PC-3 (cell line): Measurements from ENCODE around the gene PLPP3. TPM values are rescaled to one million over a fixed set of nuclear protein-coding genes. Genes with fewer than 3 reads are reported as not detected.
"Not testable (repeated sequence)": the region's sequence is repeated elsewhere in the genome, so short reads cannot be mapped to it uniquely, and the experiment has no call there.

ENCODE experiments used
- ATAC-seq: fragments of 200-7000 bp; cut with Tn5 transposase; 2 replicates; pipeline ENCODE4 v1.9.1; 2020; ENCODE audit warnings: mild to moderate bottlenecking, moderate library complexity
- BruUV-seq: library from RNA; stranded (reverse); fragments of 400-500 nt; replicated peaks from 2 replicates; lab custom pipeline; 2021; lab: Mats Ljungman, UMichigan
- CTCF ChIA-PET: fragments of 300-600 bp; sonication (Branson Sonifier 250); formaldehyde crosslinking; loops from one replicate; lab custom pipeline; 2022; ENCODE audit warnings: antibody characterized with exemption; lab: Charles Lee
- POLR2A ChIA-PET: fragments of 300-600 bp; sonication (Branson Sonifier 250); formaldehyde crosslinking; loops from one replicate; lab custom pipeline; 2022; ENCODE audit warnings: antibody characterized with exemption; ENCODE audit not compliant: unreplicated experiment; lab: Charles Lee
- DNase-seq: peaks from one replicate; pipeline ENCODE4 v3.0.0-alpha.2; 2015
- H2AFZ ChIP-seq: fragments of 300-600 bp; sonication (generic); 2 replicates; pipeline ENCODE4 v1.6.0; 2016; ENCODE audit warnings: antibody characterized with exemption, low read length
- H3F3A ChIP-seq: fragments of 300-600 bp; sonication (generic); one replicate; pipeline ENCODE4 v1.6.0; 2017; ENCODE audit warnings: antibody characterized with exemption, low read length, control low read depth, mild to moderate bottlenecking; ENCODE audit not compliant: unreplicated experiment
- H3K27ac ChIP-seq: fragments of 300-600 bp; sonication (generic); 2 replicates; pipeline ENCODE4 v1.5.1; 2016; ENCODE audit warnings: mild to moderate bottlenecking, low read length
- H3K27me3 ChIP-seq: fragments of 300-600 bp; sonication (generic); 2 replicates; pipeline ENCODE4 v1.6.1; 2016; ENCODE audit warnings: low read length, mixed read lengths
- H3K36me3 ChIP-seq: fragments of 300-600 bp; sonication (generic); 2 replicates; pipeline ENCODE4 v1.6.1; 2016; ENCODE audit warnings: low read depth, mixed run types, low read length, mixed read lengths
- H3K4me1 ChIP-seq: fragments of 300-600 bp; sonication (generic); 2 replicates; pipeline ENCODE4 v1.5.1; 2016; ENCODE audit warnings: low read length; ENCODE audit not compliant: insufficient read depth
- H3K4me2 ChIP-seq: fragments of 300-600 bp; sonication (generic); 2 replicates; pipeline ENCODE4 v1.6.0; 2016; ENCODE audit warnings: low read length
- H3K4me3 ChIP-seq: fragments of 300-600 bp; sonication (generic); 2 replicates; pipeline ENCODE4 v1.5.1; 2016; ENCODE audit warnings: mild to moderate bottlenecking, low read length, mixed read lengths
- H3K79me2 ChIP-seq: fragments of 300-600 bp; sonication (generic); 2 replicates; pipeline ENCODE4 v1.6.1; 2017; ENCODE audit warnings: low read length, mixed read lengths
- H3K9ac ChIP-seq: fragments of 300-600 bp; sonication (generic); 2 replicates; pipeline ENCODE4 v1.6.0; 2016; ENCODE audit warnings: mild to moderate bottlenecking, low read length
- H3K9me2 ChIP-seq: fragments of 300-600 bp; sonication (generic); replicated peaks from 2 replicates; pipeline ENCODE4 v1.6.1; 2016; ENCODE audit warnings: mixed run types, low read length, mixed read lengths
- H3K9me3 ChIP-seq: fragments of 300-600 bp; sonication (generic); 2 replicates; pipeline ENCODE4 v1.6.1; 2016; ENCODE audit warnings: low read length, mixed read lengths
- H4K20me1 ChIP-seq: fragments of 300-600 bp; sonication (generic); 2 replicates; pipeline ENCODE4 v1.6.1; 2016; ENCODE audit warnings: low read length, mixed read lengths
- EZH2 ChIP-seq: fragments of 300-600 bp; sonication (generic); IDR thresholded peaks from one replicate; pipeline ENCODE4 v1.6.1; 2017; ENCODE audit warnings: antibody characterized with exemption, mild to moderate bottlenecking, low read length; ENCODE audit not compliant: unreplicated experiment
- EZH2phosphoT487 ChIP-seq: fragments of 300-600 bp; sonication (generic); IDR thresholded peaks from 2 replicates; pipeline ENCODE4 v1.6.1; 2018; ENCODE audit warnings: mild to moderate bottlenecking, antibody characterized with exemption, low read length, borderline replicate concordance
- intact Hi-C: fragments of 100-400 bp; cut with micrococcal nuclease; formaldehyde crosslinking; loops from 2 replicates; pipeline ENCODE4 v1.9.0; 2023
- total RNA-seq: library from RNA; depleted of rRNA; stranded (reverse); fragments of >200 nt; gene quantifications from 2 replicates; pipeline ENCODE4 v1.2.3, GENCODE V29; 2014
- TF ChIP-seq, protein P1 (sequence below): fragments of 300-600 bp; sonication (generic); conservative IDR thresholded peaks from 2 replicates; pipeline ENCODE4 v1.5.1; 2017; ENCODE audit warnings: antibody characterized with exemption, low read depth, mild to moderate bottlenecking, low read length

Gene PLPP3
- total RNA-seq, 1 experiment from 2014 or later, result 41.0 TPM

DNA sequence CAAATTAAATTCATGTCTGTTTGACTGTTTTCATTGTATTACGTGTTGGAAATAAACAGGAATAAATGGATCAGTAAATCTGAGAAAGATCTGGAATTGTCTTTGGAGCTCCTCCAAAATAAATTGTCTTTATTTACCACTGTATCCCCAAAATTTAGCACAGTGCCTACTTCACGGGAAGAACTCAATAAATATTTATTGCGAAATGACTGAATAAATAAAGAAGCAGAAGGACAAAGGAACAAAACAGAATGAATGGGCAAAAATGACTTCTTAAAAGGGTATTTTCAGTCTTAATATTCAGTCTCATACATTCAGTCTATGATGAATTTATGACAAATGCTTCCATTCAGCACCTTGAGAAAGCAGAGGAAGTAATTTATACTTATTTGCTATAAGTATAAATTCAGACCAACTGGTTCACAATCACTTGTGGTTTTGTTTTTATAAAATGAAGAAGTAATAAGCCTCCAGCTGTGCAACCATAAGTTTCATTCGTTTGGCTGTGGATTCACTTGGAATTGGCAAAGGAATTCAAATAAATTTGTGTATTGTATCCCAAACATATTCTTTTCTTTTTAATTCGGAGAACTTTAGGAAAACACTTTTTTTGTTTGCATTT, 46.6 kb upstream of the PLPP3 start:
- Histone ChIP-seq H3K4me3 (peak overlapping the region; percentile 14; the same call in 1 of the 2 replicates), H4K20me1 (no peaks in the 10 kb centered on the region), H3K27ac (peak overlapping the region; percentile 84), H3K9me2 (no peaks in the 10 kb centered on the region), H3K9ac (peak overlapping the region; percentile 16; the same call in 1 of the 2 replicates), H3K4me2 (peak overlapping the region; percentile 58), H3F3A (no peaks in the 10 kb centered on the region), H3K79me2 (no peaks in the 10 kb centered on the region), H3K4me1 (peaks cover 37% of the 10 kb centered on the region), H3K27me3 (no peaks in the 10 kb centered on the region), H2AFZ (no peak overlapping the region), H3K9me3 (no peaks in the 10 kb centered on the region), H3K36me3 (no peaks in the 10 kb centered on the region)
- TF ChIP-seq, protein P1, sequence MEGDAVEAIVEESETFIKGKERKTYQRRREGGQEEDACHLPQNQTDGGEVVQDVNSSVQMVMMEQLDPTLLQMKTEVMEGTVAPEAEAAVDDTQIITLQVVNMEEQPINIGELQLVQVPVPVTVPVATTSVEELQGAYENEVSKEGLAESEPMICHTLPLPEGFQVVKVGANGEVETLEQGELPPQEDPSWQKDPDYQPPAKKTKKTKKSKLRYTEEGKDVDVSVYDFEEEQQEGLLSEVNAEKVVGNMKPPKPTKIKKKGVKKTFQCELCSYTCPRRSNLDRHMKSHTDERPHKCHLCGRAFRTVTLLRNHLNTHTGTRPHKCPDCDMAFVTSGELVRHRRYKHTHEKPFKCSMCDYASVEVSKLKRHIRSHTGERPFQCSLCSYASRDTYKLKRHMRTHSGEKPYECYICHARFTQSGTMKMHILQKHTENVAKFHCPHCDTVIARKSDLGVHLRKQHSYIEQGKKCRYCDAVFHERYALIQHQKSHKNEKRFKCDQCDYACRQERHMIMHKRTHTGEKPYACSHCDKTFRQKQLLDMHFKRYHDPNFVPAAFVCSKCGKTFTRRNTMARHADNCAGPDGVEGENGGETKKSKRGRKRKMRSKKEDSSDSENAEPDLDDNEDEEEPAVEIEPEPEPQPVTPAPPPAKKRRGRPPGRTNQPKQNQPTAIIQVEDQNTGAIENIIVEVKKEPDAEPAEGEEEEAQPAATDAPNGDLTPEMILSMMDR, result no peak
- ATAC-seq (no peak), DNase-seq (no peak)
- ChIA-PET POLR2A (no interaction called here), CTCF (no interaction called here)
- no TSS peak for BruUV-seq
- intact Hi-C loops, result loop anchor here (2.0 to 5.0 kb wide), 3 partner anchors 19 to 83 kb away; partner anchors contain the start of gene PRKAA2

DNA sequence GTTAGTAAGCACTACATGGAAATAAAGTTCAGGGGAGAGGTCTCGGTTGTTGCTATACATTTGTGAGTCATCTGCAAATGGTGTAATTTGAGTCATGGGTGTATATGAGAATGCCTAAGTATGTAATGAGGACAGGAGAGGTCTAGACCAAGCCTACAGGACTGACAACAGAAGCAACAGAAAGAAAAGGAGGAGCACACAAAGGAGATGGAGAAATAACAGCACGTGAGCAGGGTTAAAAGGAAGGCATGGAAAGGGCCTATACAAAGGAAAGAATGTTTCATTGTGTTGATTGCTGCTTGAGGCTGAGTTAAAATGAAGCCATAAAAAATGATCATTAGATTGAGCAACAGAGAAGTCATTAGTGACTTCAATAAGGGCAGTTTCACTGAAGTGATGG, 37.8 kb upstream of the PLPP3 start:
- ATAC-seq (peak; percentile 97), DNase-seq (peak; percentile 68)
- Histone ChIP-seq H3K9me3 (no peaks in the 10 kb centered on the region), H3K36me3 (no peaks in the 10 kb centered on the region), H3K4me1 (peaks cover 8% of the 10 kb centered on the region), H4K20me1 (no peaks in the 10 kb centered on the region), H3K27ac (no peak overlapping the region), H3F3A (no peaks in the 10 kb centered on the region), H3K9me2 (no peaks in the 10 kb centered on the region), H2AFZ (no peak overlapping the region), H3K27me3 (no peaks in the 10 kb centered on the region), H3K4me3 (no peak overlapping the region), H3K9ac (no peak overlapping the region), H3K4me2 (0 out of 2 replicates have a peak overlapping the region, but pooled peaks have one; percentile 3), H3K79me2 (no peaks in the 10 kb centered on the region)
- no TSS peak for BruUV-seq
- CTCF ChIA-PET, result no interaction called here
- POLR2A ChIA-PET, result no interaction called here
- intact Hi-C loops, result no loop called here
- TF ChIP-seq, protein P1, result no peak
- no peak for TF ChIP-seq EZH2phosphoT487
- no peak for TF ChIP-seq EZH2

DNA sequence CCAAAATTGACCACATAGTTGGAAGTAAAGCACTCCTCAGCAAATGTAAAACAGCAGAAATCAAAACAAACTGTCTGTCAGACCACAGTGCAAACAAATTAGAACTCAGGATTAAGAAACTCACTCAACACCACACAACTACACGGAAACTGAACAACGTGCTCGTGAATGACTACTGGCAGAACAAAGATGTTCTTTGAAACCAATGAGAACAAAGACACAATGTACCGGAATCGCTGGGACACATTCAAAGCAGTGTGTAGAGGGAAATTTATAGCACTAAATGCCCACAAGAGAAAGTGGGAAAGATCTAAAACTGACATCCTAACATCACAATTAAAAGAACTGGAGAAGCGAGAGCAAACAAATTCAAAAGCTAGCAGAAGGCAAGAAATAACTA, 31.4 kb upstream of the PLPP3 start:
- H3K9ac ChIP-seq, H3K4me3 ChIP-seq, H3F3A ChIP-seq, H4K20me1 ChIP-seq, H3K27ac ChIP-seq, POLR2A ChIA-PET, H3K79me2 ChIP-seq, H3K9me2 ChIP-seq, H3K36me3 ChIP-seq, H3K4me1 ChIP-seq, H2AFZ ChIP-seq, ATAC-seq, H3K9me3 ChIP-seq, H3K27me3 ChIP-seq, DNase-seq, H3K4me2 ChIP-seq, CTCF ChIA-PET, intact Hi-C loops, BruUV-seq: not testable (repeated sequence)

DNA sequence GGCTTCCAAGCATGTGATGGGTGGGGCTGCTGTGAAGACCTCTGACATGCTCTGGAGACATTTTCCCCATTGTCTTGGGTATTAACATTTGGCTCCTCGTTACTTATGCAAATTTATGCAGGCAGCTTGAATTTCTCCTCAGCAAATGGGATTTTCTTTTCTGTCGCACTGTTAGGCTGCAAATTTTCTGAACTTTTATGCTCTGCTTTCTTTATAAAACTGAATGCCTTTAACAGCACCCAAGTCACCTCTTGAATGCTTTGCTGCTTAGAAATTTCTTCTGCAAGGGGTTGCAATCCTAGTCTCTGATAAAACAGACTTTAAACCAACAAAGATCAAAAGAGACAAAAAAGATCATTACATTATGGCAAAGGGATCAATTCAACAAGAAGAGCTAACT, 30.7 kb upstream of the PLPP3 start:
- H2AFZ ChIP-seq, H3K27me3 ChIP-seq, intact Hi-C loops, H4K20me1 ChIP-seq, BruUV-seq, H3F3A ChIP-seq, CTCF ChIA-PET, H3K36me3 ChIP-seq, POLR2A ChIA-PET, H3K27ac ChIP-seq, DNase-seq, H3K4me2 ChIP-seq, H3K9me3 ChIP-seq, H3K4me3 ChIP-seq, ATAC-seq, H3K79me2 ChIP-seq, H3K4me1 ChIP-seq, H3K9ac ChIP-seq, H3K9me2 ChIP-seq: not testable (repeated sequence)

DNA sequence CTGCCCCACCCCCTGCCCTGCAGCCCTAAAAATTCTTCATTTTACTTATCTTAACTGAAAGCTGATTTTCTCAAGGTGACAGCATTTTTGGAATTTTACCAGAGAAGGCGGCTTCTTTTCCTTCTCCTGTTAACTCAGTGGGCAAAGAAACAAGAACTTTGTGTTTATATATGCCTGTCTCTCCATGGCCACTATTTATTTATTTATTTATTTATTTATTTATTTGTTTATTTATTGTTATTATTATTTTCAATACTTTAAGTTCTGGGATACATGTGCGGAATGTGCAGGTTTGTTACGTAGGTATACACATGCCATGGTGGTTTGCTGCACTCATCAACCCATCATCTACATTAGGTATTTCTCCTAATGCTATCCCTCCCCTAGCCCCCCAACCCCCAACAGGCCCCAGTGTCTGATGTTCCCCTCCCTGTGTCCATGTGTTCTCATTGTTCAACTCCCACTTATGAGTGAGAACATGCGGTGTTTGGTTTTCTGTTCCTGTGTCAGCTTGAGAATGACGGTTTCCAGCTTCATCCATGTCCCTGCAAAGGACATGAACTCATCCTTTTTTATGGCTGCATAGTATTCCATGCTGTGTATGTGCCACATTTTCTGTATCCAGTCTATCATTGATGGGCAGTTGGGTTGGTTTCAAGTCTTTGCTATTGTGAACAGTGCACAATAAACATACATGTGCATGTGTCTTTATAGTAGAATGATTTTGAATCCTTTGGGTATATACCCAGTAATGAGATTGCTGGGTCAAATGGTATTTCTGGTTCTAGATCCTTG, 16.2 kb upstream of the PLPP3 start:
- H3K9ac ChIP-seq, H3K9me2 ChIP-seq, BruUV-seq, H3K4me3 ChIP-seq, H3K36me3 ChIP-seq, DNase-seq, H3K79me2 ChIP-seq, H2AFZ ChIP-seq, H4K20me1 ChIP-seq, ATAC-seq, H3K4me2 ChIP-seq, intact Hi-C loops, H3F3A ChIP-seq, H3K27me3 ChIP-seq, CTCF ChIA-PET, POLR2A ChIA-PET, H3K9me3 ChIP-seq, H3K4me1 ChIP-seq, H3K27ac ChIP-seq: not testable (repeated sequence)
